ENCODE results near the gene MYLK. TPM values are rescaled to one million over a fixed set of nuclear protein-coding genes. Genes with fewer than 3 reads are reported as not detected.
"Not testable (repeated sequence)": the region's sequence is repeated elsewhere in the genome, so short reads cannot be mapped to it uniquely, and the experiment has no call there.

Gene MYLK
- total RNA-seq, 1 donor from 2014 or later = 51.1 TPM

DNA sequence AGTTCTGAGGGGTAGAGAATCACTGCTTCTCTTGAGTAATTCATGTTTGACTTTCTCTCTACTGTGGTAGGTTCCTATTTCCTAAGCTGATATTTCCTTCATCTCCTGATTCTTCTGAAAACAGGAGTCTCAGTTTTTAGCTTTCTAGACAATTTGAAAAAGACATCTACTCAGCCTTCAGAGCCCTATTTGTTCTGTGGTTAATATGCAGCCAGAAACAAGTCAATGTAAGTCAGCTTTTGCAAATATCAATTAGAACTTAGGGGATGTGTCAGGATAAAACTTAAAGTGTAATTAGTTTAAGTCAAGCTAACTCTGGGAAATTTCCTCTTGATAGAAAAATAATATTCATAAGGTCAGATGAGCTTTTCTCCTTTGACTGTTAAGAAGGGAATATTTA lies 277.6 kb downstream of the MYLK start:
- ATAC-seq = no peak
- no peak for DNase-seq (ENCODE audit: low spot score)
- intact Hi-C loops (cut with DNase I) = no loop called here

DNA sequence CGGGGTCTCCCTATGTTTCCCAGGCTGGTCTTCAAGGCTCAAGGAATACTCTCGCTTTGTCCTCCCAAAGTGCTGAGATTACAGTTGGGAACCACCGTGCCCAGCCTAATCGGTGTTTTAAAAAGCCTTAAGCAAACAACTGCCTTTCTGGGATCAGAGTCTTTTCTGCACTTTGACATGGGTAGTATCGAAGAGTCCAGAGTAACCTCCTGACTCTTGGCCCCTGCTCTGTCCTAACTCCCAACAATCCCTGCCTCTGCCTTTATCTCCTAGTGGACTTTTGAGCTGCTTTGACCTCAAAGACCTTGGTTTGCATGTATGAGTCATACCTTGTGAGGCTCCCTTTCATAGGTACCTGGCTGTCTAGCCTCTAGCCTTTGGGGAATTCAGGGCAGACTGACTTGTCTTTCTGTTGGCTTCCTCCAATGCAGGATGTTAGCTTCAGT lies 278.3 kb downstream of the MYLK start:
- DNase-seq (ENCODE audit: low spot score) (no peak), ATAC-seq (no peak)
- intact Hi-C loops (cut with DNase I) = no loop called here

DNA sequence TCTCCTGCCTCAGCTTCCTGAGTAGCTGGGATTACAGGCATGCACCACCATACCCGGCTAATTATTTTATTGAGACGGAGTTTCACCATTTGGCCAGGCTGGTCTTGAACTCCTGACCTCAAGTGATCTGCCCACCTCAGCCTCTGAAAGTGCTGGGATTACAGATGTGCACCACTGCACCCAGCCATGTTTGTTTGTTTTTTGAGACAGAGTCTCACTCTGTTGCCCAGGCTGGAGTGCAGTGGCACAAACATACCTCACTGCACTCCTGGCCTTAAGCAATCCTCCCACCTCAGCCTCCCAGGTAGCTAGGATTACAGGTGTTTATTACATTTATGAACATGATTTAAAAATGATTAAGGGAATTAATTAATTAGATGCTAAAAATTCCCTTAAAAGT lies 281.0 kb downstream of the MYLK start:
- intact Hi-C loops (cut with DNase I); ATAC-seq; DNase-seq (ENCODE audit: low spot score): not testable (repeated sequence)

GRCh38 chr3:123602325-123602724 lies 281.8 kb downstream of the MYLK start:
- no peak for ATAC-seq
- intact Hi-C loops (cut with DNase I) = no loop called here

GRCh38 chr3:123600863-123601262 lies 283.3 kb downstream of the MYLK start:
- intact Hi-C loops (cut with DNase I); DNase-seq (ENCODE audit: low spot score); ATAC-seq: not testable (repeated sequence)

More at GRCh38 chr3:123602325-123602724, 281.8 kb downstream of the MYLK start:
- no peak for DNase-seq (ENCODE audit: low spot score)

DNA sequence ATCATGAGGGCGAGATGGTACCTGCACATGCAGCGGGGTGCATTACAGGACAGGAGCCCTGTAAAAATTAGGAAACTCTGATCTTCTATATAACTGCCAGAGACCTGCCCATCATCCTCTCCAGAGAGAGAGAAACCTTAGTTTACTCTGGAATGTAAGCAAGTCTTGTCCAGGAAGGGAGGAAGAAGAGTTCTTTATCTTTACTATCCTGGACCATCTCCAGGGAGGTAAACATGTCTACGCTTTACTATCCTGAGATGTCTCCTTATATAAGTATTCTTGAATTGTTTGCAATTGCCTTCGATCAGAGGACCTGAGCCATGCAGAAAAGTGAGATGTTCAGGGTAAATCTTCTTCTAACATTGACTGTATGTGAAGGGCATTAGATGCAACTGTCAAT lies 286.6 kb downstream of the MYLK start:
- DNase-seq (ENCODE audit: low spot score) (no peak), ATAC-seq (no peak)
- intact Hi-C loops (cut with DNase I) = no loop called here

GRCh38 chr3:123595396-123596180 lies 288.5 kb downstream of the MYLK start:
- DNase-seq (ENCODE audit: low spot score) (no peak), ATAC-seq (no peak)
- intact Hi-C loops (cut with DNase I) = no loop called here

GRCh38 chr3:123593381-123593780 lies 290.8 kb downstream of the MYLK start:
- ATAC-seq (no peak), DNase-seq (ENCODE audit: low spot score) (no peak)
- intact Hi-C loops (cut with DNase I) = no loop called here

DNA sequence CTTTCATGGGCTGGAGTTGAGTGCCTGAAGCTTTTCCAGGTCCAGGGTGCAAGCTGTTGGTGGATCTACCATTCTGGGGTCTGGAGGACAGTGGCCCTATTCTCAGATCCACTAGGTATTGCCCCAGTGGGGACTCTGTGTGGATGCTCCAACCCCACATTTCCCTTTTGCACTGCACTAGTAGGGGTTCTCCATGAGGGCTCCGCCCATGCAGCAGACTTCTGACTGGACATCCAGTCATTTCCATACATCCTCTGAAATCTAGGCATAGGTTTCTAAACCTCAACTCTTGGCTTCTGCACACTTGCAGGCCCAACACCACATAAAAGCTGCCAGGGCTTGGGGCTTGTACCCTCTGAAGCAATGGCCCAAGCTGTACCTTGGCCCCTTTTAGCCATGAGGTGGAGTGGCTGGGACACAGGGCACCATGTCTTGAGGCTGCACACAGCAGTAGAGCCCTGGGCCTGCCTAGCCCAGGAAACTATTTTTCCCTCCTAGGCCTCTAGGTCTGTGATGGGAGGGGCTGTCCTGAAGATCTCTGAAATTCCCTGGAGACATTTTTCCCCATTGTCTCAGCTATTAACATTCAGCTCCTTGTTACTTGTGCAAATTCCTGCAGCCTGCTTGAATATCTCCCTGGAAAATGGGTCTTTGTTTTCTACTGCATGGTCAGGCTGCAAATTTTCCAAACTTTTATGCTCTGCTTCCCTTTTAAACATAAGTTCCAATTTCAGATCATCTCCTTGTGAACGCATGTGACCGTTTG lies 293.3 kb downstream of the MYLK start:
- intact Hi-C loops (cut with DNase I) = no loop called here
- DNase-seq (ENCODE audit: low spot score) (no peak), ATAC-seq (no peak)

- no peak for DNase-seq (ENCODE audit: low spot score)
- ATAC-seq = no peak
- intact Hi-C loops (cut with DNase I) = no loop called here
These were observed 296.7 kb downstream of the MYLK start for GRCh38 chr3:123587401-123587800.

- ATAC-seq (no peak), DNase-seq (ENCODE audit: low spot score) (no peak)
- intact Hi-C loops (cut with DNase I) = no loop called here
These were observed 297.2 kb downstream of the MYLK start for GRCh38 chr3:123586968-123587367.

DNA sequence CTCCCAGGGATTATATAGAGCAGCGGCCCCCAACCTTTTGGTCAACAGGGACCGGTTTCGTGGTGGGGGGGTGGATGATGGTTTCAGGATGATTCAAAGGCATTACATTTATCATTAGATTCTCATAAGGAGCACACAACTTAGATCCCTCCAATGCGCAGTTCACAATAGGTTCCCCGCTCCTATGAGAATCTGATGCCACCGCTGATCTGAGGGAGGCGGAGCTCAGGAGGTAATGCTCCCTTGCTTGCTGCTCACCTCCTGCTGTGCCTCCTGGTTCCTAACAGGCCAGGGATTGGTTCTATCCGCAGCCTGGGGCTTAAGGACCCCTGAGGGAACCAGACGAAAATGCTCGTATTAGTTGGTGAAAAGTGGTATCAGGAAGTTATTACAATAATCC lies 298.0 kb downstream of the MYLK start:
- intact Hi-C loops (cut with DNase I) = no loop called here
- DNase-seq (ENCODE audit: low spot score) = no peak
- ATAC-seq = no peak

DNA sequence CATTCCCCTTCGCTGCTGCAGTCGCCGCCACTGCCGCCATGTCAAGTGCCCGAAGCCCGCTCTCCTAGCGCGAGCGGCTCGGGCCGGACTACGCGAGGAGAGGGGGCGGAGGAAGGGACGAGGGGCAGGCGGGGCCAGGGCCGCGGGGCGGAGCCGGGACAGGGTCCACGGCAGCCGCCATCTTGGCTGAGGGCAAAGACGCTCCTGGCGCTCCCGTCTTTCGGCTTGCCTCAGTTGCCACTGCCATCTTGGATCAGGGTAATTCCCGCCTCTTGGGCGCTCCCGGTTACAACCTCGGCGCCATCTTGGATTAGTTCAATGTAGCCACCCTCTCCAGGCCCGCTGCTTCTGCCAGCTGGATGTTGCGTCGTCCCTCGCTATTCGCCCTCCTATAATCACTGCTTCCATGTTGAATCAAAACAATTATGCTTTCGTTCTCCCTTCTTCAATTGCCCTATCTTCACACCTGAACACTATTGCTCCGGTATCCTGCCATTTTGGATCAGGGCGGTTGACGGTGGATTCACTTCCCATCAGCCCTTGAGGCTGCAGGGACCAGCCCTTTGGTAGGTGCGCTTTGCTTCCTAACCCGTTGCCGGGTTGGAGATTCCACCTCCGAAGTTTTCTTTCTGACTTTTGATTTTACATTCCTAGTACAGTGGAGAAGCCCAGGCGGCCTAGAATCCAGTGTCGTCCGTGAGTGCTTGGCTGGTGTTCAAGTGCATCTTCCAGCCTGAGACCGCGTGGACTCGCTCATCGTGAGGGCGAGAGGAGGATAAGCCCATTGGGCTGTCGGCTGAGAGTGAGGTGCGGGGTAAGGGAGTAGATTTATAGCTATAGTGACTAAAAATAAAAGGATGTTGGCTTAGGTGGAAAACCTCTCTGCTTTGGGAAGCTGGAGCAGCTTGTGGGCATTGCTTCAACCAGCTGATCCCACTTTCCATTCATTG lies 298.9 kb downstream of the MYLK start, which contains the start of gene HACD2:
TSS of gene HACD2 (minus strand) at position 66 of the 950 bp plus-strand sequence. CDS start at position 40, 26 bp downstream.
- DNase-seq (ENCODE audit: low spot score) (peak; percentile 97), ATAC-seq (peak; percentile 99)
- intact Hi-C loops (cut with DNase I) = no loop called here

GRCh38 chr3:123584284-123584987 lies 299.7 kb downstream of the MYLK start:
- ATAC-seq = no peak
- intact Hi-C loops (cut with DNase I) = no loop called here
- DNase-seq (ENCODE audit: low spot score) = peak; percentile 81

GRCh38 chr3:123583561-123583960 lies 300.6 kb downstream of the MYLK start:
- intact Hi-C loops (cut with DNase I) = no loop called here
- ATAC-seq = no peak
- DNase-seq (ENCODE audit: low spot score) = no peak

DNA sequence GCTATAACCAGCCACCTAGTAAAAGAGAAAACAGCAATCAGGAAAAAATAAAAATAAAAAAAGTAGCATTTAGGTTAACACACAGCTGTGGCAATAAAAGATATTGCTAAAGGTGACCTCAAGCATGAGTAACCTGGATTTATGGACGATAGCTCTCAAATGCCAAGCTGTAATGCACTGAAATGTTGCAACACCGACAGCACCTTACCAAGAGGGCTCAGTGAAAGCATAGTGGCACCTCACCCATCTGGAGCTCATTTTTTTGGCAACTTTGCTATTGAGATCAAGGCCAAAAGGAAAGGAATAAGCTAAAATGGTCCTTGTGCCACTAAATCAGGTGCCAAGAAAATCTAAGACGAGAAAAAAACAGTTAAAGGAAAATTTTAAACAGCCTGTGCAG lies 301.8 kb downstream of the MYLK start:
- ATAC-seq (no peak), DNase-seq (ENCODE audit: low spot score) (no peak)

GRCh38 chr3:123576122-123576521 lies 308.0 kb downstream of the MYLK start:
- DNase-seq (ENCODE audit: low spot score) = no peak
- intact Hi-C loops (cut with DNase I) = no loop called here
- no peak for ATAC-seq

More for the DNA sequence above, 301.8 kb downstream of the MYLK start:
- intact Hi-C loops (cut with DNase I) = no loop called here

GRCh38 chr3:123571973-123572365 lies 312.2 kb downstream of the MYLK start:
- no peak for ATAC-seq
- intact Hi-C loops (cut with DNase I) = no loop called here
- DNase-seq (ENCODE audit: low spot score) = no peak

All from sciatic nerve (tissue), 2 donors.